MCF 10A (cell line): ENCODE data around the gene ZDHHC9. TPM values are rescaled to one million over a fixed set of nuclear protein-coding genes. Genes with fewer than 3 reads are reported as not detected.
"Not testable (repeated sequence)": the region's sequence is repeated elsewhere in the genome, so short reads cannot be mapped to it uniquely, and the experiment has no call there.

Source experiments
- BruUV-seq: library from RNA; stranded (reverse); fragments of 400-500 nt; replicated peaks from 2 replicates; lab custom pipeline; 2021; lab: Mats Ljungman, UMichigan
- CTCF ChIA-PET: fragments of 300-600 bp; sonication (Branson Sonifier 250); formaldehyde crosslinking; extraction: SDS; loops from one replicate; lab custom pipeline; 2021; ENCODE audit warnings: antibody characterized with exemption, inconsistent platforms; lab: Yijun Ruan, JAX
- POLR2A ChIA-PET: fragments of 300-600, 350-650 bp; sonication (Branson Sonifier 250); formaldehyde crosslinking; extraction: SDS; loops from one replicate; lab custom pipeline; 2020; ENCODE audit warnings: antibody characterized with exemption, inconsistent platforms; lab: Yijun Ruan, JAX
- DNase-seq: peaks from one replicate; pipeline ENCODE4 v3.0.0-alpha.2; 2018; ENCODE audit not compliant: unreplicated experiment
- H3K27ac Mint-ChIP-seq: one replicate; pipeline ENCODE4 v1.8.0; 2022; ENCODE audit warnings: mild to moderate bottlenecking, low read depth, mixed read lengths; ENCODE audit not compliant: unreplicated experiment
- H3K27me3 Mint-ChIP-seq: one replicate; pipeline ENCODE4 v1.8.0; 2022; ENCODE audit warnings: mixed read lengths; ENCODE audit not compliant: insufficient read depth, unreplicated experiment
- H3K36me3 Mint-ChIP-seq: one replicate; pipeline ENCODE4 v1.8.0; 2022; ENCODE audit warnings: mild to moderate bottlenecking, moderate library complexity, mixed read lengths; ENCODE audit not compliant: insufficient read depth, unreplicated experiment
- H3K4me1 Mint-ChIP-seq: one replicate; pipeline ENCODE4 v1.8.0; 2022; ENCODE audit warnings: mixed read lengths; ENCODE audit not compliant: insufficient read depth, unreplicated experiment
- H3K4me3 Mint-ChIP-seq: one replicate; pipeline ENCODE4 v1.8.0; 2022; ENCODE audit warnings: mild to moderate bottlenecking, moderate library complexity, mixed read lengths; ENCODE audit not compliant: unreplicated experiment
- H3K9me3 Mint-ChIP-seq: one replicate; pipeline ENCODE4 v1.8.0; 2022; ENCODE audit warnings: mixed read lengths; ENCODE audit not compliant: unreplicated experiment
- CTCF ChIP-seq: fragments of 200-600 bp; IDR thresholded peaks from one replicate; pipeline ENCODE4 v1.8.0; 2022; ENCODE audit warnings: antibody characterized with exemption, mild to moderate bottlenecking; ENCODE audit not compliant: unreplicated experiment
- intact Hi-C: fragments of 100-400 bp; cut with micrococcal nuclease; formaldehyde crosslinking; loops from 2 replicates; pipeline ENCODE4 v1.14.1; 2022
- total RNA-seq: library from RNA; stranded (reverse); gene quantifications from 2 replicates; pipeline ENCODE4 v1.2.3, GENCODE V29; 2022

ZDHHC9 gene
- total RNA-seq, 1 experiment from 2014 or later = 30.6 TPM

- POLR2A ChIA-PET = no interaction called here
- Mint-ChIP-seq H3K9me3 (no peaks in the 10 kb centered on the region), H3K27me3 (peaks cover 58% of the 10 kb centered on the region), H3K4me1 (no peaks in the 10 kb centered on the region), H3K27ac (no peak overlapping the region), H3K4me3 (no peak overlapping the region), H3K36me3 (no peaks in the 10 kb centered on the region)
- intact Hi-C loops = no loop called here
- DNase-seq = peak; percentile 11
- TF ChIP-seq CTCF = no peak
- BruUV-seq = no TSS peak
- CTCF ChIA-PET = no interaction called here
These were observed 32.0 kb upstream of the ZDHHC9 start for GRCh38 chrX:129875669-129876068.

DNA sequence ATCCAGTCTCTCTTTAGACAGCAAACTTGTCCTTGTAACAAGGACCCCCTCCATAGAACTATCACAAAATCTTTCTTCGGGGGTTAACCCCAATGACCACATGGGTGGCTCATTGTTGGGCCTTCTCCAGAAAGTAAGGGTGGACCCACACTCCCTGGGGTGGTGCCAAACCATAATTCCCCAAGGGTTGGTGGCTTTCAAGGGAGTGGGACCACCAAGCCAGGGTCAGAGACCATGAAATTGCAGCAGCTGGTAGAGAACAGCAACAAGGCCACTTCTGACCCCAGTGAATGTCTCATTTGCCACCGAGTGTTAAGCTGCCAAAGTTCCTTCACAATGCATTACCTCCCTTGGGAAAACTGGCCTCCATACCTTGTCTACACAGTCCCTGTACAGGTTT lies 28.8 kb upstream of the ZDHHC9 start:
- peaks cover 71% of the 10 kb centered on the region for H3K27me3 Mint-ChIP-seq
- H3K4me1 Mint-ChIP-seq = no peaks in the 10 kb centered on the region
- no TSS peak for BruUV-seq
- no peak overlapping the region for H3K27ac Mint-ChIP-seq
- H3K4me3 Mint-ChIP-seq = no peak overlapping the region
- TF ChIP-seq CTCF = no peak
- ChIA-PET POLR2A (no interaction called here), CTCF (no interaction called here)
- DNase-seq = no peak
- H3K9me3 Mint-ChIP-seq = no peaks in the 10 kb centered on the region
- no peaks in the 10 kb centered on the region for H3K36me3 Mint-ChIP-seq
- intact Hi-C loops = no loop called here

DNA sequence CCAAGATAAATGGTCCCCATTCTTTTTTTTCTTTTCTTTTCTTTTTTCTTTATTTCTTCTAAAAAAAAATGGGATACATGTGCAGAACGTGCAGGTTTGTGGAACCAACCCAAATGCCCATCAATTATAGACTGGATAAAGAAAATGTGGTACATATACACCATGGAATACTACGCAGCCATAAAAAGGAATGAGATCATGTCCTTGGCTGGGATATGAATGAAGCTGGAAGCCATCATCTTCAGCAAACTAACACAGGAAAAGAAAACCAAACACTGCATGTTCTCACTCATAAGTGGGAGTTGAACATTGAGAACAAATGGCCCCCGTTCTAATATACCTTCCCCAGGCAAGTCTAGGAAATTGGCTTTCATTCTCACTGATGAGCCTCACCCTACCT lies 22.6 kb upstream of the ZDHHC9 start:
- H3K4me1 Mint-ChIP-seq, H3K27ac Mint-ChIP-seq, H3K4me3 Mint-ChIP-seq, BruUV-seq, intact Hi-C loops, H3K9me3 Mint-ChIP-seq, H3K36me3 Mint-ChIP-seq, DNase-seq, CTCF ChIA-PET: not testable (repeated sequence)
- peaks cover 61% of the 10 kb centered on the region for H3K27me3 Mint-ChIP-seq
- POLR2A ChIA-PET = interaction anchor here (0.6 kb wide), 1 partner anchor 109 kb away, joined by 3 read pairs; no protein-coding TSS in a partner anchor

DNA sequence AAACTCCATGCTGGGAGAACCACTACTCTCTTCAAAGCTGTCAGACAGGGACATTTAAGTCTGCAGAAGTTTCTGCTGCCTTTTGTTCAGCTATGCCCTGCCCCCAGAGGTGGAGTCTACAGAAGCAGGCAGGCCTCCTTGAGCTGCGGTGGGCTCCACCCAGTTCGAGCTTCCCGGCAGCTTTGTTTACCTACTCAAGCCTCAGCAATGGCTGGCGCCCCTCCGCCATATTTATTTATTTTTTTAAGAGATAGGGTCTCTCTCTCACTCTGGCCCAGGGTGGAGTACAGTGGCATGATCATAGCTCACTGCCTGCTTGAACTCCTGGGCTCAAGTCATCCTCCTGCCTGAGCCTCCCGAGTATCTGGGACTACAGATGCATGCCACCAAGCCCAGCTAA lies 15.4 kb upstream of the ZDHHC9 start:
- H3K36me3 Mint-ChIP-seq, H3K9me3 Mint-ChIP-seq, BruUV-seq, intact Hi-C loops, H3K4me1 Mint-ChIP-seq, POLR2A ChIA-PET, H3K27ac Mint-ChIP-seq, CTCF ChIA-PET, H3K4me3 Mint-ChIP-seq, DNase-seq: not testable (repeated sequence)
- peaks cover 61% of the 10 kb centered on the region for H3K27me3 Mint-ChIP-seq

DNA sequence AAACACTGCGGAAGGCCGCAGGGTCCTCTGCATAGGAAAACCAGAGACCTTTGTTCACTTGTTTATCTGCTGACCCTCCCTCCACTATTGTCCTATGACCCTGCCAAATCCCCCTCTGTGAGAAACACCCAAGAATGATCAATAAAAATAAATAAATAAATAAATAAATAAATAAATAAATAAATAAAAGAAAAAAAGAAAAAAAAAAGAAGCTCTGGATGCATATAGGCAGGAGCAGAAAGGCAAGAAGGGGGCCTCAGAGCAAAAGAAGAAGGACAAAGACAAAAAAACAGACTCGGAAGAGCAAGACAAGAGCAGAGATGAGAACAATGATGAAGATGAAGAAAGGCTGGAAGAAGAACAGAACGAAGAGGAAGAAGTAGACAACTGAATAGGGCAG lies 8.1 kb upstream of the ZDHHC9 start:
- H3K4me3 Mint-ChIP-seq, H3K4me1 Mint-ChIP-seq, DNase-seq, H3K27ac Mint-ChIP-seq, H3K36me3 Mint-ChIP-seq, H3K9me3 Mint-ChIP-seq, intact Hi-C loops, POLR2A ChIA-PET, BruUV-seq: not testable (repeated sequence)
- peaks cover 29% of the 10 kb centered on the region for H3K27me3 Mint-ChIP-seq
- CTCF ChIA-PET = interaction anchor here (1.2 kb wide), 1 partner anchor 28 kb away, joined by 3 read pairs; no protein-coding TSS in a partner anchor
